T follicular helper cell (primary cell): ENCODE results near the gene CEP250.
A peak's percentile ranks its signal among the peaks of the same experiment; 100 is the strongest.
"Not testable (repeated sequence)": the region's sequence is repeated elsewhere in the genome, so short reads cannot be mapped to it uniquely, and the experiment has no call there.

Experiments
- DNase-seq: peaks from one replicate; pipeline ENCODE4 v3.0.0-alpha.2; 2020; ENCODE audit warnings: low read depth

CEP250 gene

GRCh38 chr20:35451295-35451694, 4.1 kb upstream of the CEP250 start:
- no peak for DNase-seq

DNA sequence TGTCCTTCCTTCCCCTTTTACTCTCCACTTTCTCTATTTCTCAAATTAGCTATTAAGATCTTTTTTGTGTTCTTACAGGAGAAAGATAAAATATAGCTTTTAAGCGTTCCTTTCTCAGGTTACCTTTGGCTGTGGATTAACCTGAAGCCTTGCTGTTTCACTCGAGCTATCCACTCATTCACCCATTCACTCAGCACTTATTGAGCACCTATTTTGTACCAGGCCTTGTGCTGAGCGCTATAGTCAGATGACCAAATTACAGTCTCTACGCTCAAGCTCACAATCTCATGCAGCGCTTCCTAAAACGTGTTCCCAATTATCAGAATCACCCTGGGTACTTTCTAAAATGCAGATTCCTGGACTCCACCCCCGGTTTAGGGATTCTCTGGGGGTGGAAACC, 1.8 kb upstream of the CEP250 start:
- DNase-seq: no peak

DNA sequence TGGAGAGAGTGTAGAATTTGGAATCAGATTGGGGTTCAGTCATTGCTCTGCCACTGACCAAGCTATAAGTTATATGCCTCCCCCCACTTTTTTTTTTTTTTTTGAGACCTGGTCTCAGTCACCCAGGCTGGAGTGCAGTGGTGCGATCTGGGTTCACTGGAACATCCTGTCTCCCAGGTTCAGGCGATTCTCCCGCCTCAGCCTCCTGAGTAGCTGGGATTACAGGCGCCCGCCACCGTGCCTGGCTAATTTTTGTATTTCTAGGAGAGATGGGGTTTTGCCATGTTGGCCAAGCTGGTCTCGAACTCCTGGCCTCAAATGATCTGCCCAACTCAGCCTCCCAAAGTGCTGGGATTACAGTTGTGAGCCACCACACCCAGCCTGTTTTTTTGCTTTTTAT, 1.3 kb downstream of the CEP250 start:
- DNase-seq: not testable (repeated sequence)

- DNase-seq: not testable (repeated sequence)
These were observed 2.1 kb downstream of the CEP250 start for GRCh38 chr20:35457539-35457938.

GRCh38 chr20:35458388-35458787, 3.0 kb downstream of the CEP250 start:
- DNase-seq: no peak

DNA sequence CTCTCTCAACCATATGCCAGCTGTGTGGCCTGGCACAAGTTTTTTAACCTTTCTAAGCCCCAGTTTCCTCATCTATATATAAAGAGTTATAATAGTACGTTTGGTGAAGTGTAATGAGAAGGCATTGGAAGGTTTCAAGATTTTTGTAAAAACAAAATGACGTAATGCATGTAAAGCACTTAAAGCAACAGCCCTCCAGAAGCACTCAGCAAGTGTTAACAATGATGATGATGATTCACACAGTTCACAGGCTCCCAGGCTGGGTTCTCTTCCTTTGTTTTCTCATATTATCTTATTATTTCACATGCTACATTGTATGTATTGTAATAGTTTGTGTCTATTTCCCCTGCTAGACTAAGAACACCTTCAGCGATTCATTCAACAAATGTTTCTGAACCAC, 6.2 kb downstream of the CEP250 start:
- no peak for DNase-seq

DNA sequence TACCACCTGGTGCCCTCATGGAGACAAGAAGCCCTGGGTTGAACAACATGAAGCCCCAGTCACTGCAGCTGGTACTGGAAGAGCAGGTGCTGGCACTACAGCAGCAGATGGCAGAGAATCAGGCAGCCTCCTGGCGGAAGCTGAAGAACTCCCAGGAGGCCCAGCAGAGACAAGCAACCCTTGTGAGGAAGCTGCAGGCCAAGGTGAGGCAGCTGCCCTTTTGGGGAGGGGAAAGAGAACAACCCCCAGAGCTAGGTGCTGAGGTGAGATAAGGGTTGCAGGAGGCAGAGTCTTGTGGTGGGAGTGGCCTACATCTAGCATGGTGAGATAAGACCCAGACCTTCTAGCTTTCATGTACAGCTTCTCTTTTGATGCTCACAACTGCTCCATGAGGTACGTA, 7.0 kb downstream of the CEP250 start:
- DNase-seq: no peak

- peak; percentile 40 for DNase-seq
These were observed 8.3 kb downstream of the CEP250 start for GRCh38 chr20:35463455-35464300.

DNA sequence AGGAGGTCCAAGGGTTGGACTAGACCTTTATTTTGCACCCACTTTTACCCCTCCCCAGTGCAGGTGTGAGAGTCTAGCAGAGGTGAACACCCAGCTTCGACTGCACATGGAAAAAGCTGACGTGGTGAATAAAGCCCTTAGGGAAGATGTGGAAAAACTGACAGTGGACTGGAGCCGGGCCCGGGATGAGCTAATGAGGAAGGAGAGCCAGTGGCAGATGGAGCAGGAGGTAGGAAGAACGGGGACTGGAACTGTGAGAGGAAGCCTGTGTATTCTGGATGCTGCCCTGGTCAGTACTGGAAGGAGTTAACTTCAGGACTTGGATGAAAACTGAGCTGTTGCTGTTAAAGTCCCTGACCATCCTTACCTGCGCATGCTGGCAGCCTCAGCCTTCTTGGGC, 10.6 kb downstream of the CEP250 start:
- DNase-seq: no peak

DNA sequence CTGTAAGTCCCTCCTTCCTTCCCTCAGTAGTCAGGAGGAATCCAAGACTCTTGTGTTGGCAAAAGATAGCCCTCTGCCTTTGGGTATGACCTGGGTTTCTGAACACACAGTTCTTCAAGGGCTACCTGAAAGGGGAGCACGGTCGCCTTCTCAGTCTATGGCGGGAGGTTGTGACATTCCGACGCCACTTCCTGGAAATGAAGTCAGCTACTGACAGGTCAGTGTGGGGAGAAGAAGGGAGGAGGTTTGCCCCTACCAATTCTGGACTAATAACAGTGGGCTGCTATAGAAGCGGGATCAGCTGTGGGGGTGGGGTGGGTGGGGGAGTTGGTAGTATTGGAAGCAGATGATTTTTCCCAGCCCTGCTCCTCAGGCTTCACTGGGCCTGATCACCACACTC, 11.5 kb downstream of the CEP250 start:
- no peak for DNase-seq

GRCh38 chr20:35467339-35468224, 12.2 kb downstream of the CEP250 start:
- DNase-seq: no peak

DNA sequence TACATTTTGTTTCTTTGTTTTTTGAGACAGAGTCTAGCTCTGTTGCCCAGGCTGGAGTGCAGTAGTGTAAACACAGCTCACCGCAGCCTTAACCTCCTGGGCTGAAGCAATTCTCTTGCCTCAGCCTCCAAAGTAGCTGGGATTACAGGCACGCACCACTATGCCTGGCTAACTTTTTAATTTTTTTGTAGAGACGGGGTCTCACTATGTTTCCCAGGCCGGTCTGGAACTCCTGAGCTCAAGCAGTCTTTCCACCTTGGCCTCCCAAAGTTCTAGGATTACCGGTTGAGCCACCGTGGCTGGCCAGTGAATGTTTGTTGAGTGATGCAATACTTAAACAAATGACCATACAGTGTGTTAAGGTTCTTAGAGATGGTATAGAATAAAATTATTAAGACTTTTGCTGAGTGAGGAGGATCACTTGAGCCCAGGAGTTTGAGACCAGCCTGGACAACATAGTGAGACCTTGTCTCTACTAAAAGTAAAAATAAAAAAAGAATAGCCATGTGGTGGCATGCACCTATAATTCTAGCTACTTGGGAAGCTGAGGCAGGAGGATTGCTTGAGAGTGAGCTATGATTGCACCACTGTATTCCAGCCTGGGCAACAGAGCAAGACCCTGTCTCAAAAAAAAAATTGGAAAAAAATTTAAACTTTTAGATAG, 13.4 kb downstream of the CEP250 start:
- DNase-seq: no peak

DNA sequence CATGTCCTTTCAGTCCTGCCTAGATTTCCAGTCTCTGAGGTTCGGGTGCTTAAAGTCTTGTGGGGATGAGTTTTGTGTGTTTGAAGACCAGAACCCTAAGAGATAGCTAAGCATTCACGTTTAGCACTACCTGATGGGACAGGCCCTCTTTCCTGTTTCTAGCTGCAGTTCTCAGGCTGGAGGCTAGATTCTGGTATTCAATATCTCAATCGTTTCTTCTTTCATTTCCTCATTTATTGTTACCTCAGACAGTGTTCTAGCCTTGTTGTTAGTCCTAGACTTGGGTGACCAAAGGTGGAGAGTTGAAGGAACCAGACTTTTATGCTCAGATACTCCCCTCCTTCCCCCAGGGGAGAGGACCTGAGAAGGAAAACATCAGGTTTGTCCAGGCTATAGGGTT, 16.8 kb downstream of the CEP250 start:
- DNase-seq: no peak

DNA sequence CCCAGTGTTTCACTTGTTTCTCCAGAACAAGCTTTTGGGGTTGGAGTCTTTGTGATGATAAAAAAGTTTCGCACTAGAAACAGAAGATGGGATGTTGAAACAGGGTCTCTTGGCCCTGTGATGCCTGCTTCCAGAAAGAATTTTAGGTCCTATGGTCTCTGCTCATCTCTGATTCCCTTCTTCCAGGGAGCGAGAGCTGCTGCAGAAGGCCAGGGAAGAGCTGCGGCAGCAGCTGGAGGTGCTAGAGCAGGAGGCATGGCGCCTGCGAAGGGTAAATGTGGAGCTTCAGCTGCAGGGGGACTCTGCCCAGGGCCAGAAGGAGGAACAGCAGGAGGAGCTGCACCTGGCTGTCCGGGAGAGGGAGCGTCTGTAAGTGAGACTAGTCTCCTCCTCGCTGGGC, 18.3 kb downstream of the CEP250 start:
- DNase-seq: no peak

GRCh38 chr20:35474303-35474871, 19.0 kb downstream of the CEP250 start:
- DNase-seq: no peak

DNA sequence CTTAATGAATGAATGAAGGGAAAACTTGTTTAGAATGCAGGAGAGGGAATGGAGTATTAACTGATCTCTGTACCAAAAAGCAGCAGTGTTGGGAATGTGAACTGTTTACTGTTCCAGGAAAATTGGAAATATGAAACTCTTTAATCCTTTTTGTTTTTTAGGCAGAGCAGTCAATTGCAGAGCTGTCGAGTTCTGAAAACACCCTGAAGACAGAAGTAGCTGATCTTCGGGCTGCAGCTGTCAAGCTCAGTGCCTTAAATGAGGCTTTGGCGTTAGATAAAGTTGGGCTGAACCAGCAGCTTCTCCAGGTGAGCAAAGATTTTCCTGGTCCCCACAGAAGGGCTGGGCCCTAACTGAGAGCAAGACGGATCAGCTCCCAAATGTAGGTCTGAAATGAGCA, 20.9 kb downstream of the CEP250 start:
- DNase-seq: no peak

DNA sequence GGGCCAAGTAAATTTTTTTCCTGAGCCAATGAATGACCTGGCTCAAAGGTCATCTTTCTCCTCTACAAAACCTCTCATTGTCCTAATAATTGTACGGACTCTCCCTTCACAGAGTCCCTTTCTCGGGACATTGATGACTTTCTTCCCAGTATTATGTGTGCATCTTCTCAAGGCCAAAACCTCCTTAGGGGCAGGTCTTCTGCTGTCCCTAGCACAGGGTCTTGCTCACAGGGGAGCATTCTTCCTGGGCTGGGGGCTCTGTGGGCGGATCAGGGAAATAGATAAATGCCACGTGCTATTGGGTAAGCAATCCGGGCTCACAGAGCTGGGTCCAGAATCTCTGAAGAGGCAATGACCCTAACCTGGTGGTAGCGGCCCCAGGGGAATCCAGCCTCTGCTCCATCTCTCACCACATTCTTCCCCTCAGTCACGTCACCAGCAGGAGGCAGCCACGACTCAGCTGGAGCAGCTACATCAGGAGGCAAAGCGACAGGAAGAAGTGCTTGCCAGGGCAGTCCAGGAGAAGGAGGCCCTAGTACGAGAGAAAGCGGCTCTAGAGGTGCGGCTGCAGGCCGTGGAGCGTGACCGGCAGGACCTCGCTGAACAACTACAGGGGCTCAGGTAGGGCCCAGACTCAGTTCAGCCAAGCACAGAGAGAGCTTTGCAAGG, 23.5 kb downstream of the CEP250 start:
- DNase-seq: no peak

GRCh38 chr20:35479798-35480197, 24.4 kb downstream of the CEP250 start:
- no peak for DNase-seq

DNA sequence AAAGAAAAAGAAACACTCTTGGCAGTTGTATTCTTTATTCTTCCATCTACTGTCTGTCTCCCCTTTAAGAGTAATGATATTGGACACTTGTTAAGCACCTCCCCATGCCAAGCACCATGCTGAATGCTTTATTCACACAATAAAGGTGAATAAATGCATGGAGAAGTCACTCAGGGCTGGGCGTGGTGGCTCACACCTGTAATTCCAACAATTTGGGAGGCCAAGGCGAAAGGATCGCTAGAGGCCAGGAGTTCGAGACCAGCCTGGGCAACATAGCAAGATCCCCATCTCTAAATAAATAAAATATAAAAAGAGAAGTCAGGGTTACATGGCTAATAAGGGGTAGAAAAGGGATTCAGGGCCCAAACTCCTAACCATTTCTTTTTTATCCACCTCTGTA, 32.1 kb downstream of the CEP250 start:
- DNase-seq: no peak

GRCh38 chr20:35489717-35490116, 34.3 kb downstream of the CEP250 start:
- DNase-seq: no peak

GRCh38 chr20:35490736-35491181, 35.4 kb downstream of the CEP250 start:
- DNase-seq: peak; percentile 43

DNA sequence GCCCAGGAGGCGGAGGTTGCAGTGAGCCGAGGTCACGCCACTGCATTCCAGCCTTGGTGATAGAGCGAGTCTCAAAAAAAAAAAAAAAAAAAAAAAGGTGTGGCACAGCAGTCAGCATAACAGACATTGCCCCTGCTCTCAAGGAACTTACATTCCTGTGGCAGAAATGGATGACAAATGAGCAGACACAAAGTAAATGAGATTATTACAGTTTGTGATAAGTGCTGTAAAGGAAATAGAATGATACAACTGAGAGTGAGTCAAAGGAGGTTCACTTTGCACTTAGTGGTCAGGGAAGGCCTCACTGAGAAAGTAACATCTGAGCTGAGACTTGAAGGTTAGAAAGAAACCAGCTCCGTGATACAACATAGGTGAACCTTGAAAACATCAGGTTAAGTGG, 36.4 kb downstream of the CEP250 start:
- DNase-seq: no peak
